ENCODE results near the gene KIF18A. TPM values are rescaled to one million over a fixed set of nuclear protein-coding genes. Genes with fewer than 3 reads are reported as not detected.

The KIF18A gene
- total RNA-seq, 1 donor from 2014 or later: 4.9 TPM

GRCh38 chr11:27977031-27977430 is 130.9 kb downstream of the KIF18A start:
- peaks cover 2% of the 10 kb centered on the region for H3K27me3 Mint-ChIP-seq (ENCODE audit: unreplicated experiment)
- no peaks in the 10 kb centered on the region for H3K36me3 Mint-ChIP-seq (ENCODE audit: low read depth, unreplicated experiment)
- no peak for DNase-seq (ENCODE audit: low spot score)
- no peak overlapping the region for H3K27ac Mint-ChIP-seq (ENCODE audit: unreplicated experiment)
- no peak overlapping the region for H3K4me3 Mint-ChIP-seq (ENCODE audit: unreplicated experiment)
- no peaks in the 10 kb centered on the region for H3K4me1 Mint-ChIP-seq (ENCODE audit: unreplicated experiment)
- no peak for TF ChIP-seq CTCF (IDR thresholded peaks at IDR 0.05; ENCODE audit: unreplicated experiment)
- no peaks in the 10 kb centered on the region for H3K9me3 Mint-ChIP-seq (ENCODE audit: unreplicated experiment)

GRCh38 chr11:27976262-27976661 is 131.7 kb downstream of the KIF18A start:
- Mint-ChIP-seq H3K4me3 (ENCODE audit: unreplicated experiment) (no peak overlapping the region), H3K27me3 (ENCODE audit: unreplicated experiment) (peaks cover 2% of the 10 kb centered on the region), H3K9me3 (ENCODE audit: unreplicated experiment) (no peaks in the 10 kb centered on the region), H3K4me1 (ENCODE audit: unreplicated experiment) (no peaks in the 10 kb centered on the region), H3K36me3 (ENCODE audit: low read depth, unreplicated experiment) (no peaks in the 10 kb centered on the region), H3K27ac (ENCODE audit: unreplicated experiment) (no peak overlapping the region)
- no peak for TF ChIP-seq CTCF (IDR thresholded peaks at IDR 0.05; ENCODE audit: unreplicated experiment)
- no peak for DNase-seq (ENCODE audit: low spot score)

DNA sequence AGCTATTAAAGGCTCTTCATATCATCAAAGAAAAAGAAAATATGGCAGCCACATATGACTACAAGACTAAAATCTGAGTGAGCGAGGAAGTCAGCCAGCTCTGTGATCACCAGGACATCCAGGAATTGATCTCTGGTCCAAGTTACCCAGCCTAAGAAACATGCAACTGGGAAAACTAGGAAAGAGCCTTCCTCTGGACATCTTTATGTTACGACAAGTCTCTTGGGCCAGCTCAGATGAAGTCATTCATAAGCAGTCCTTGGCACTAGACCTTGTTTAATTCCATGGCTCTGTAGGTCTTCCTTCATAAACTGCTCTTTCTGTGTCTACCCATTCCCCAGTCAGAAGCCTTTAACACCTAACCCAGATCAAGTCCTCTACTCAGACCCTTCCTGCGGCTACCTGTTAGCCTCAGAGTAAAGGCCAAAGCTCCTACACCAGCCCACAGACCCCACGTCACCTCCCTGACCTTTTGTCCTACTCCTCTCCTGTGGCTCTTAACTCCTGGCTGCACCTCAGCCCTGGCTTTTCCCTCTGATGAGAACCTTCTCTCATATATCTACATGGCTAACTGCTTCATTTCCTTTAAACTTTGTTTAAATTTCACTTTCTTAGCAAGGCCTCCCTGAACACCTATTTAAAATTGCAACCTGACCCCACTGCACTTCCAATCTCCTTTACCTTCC is 134.0 kb downstream of the KIF18A start:
- TF ChIP-seq CTCF (IDR thresholded peaks at IDR 0.05; ENCODE audit: unreplicated experiment): no peak
- Mint-ChIP-seq H3K27ac (ENCODE audit: unreplicated experiment) (no peak overlapping the region), H3K4me3 (ENCODE audit: unreplicated experiment) (no peak overlapping the region), H3K4me1 (ENCODE audit: unreplicated experiment) (no peaks in the 10 kb centered on the region), H3K9me3 (ENCODE audit: unreplicated experiment) (no peaks in the 10 kb centered on the region), H3K36me3 (ENCODE audit: low read depth, unreplicated experiment) (no peaks in the 10 kb centered on the region), H3K27me3 (ENCODE audit: unreplicated experiment) (no peaks in the 10 kb centered on the region)
- DNase-seq (ENCODE audit: low spot score): no peak

DNA sequence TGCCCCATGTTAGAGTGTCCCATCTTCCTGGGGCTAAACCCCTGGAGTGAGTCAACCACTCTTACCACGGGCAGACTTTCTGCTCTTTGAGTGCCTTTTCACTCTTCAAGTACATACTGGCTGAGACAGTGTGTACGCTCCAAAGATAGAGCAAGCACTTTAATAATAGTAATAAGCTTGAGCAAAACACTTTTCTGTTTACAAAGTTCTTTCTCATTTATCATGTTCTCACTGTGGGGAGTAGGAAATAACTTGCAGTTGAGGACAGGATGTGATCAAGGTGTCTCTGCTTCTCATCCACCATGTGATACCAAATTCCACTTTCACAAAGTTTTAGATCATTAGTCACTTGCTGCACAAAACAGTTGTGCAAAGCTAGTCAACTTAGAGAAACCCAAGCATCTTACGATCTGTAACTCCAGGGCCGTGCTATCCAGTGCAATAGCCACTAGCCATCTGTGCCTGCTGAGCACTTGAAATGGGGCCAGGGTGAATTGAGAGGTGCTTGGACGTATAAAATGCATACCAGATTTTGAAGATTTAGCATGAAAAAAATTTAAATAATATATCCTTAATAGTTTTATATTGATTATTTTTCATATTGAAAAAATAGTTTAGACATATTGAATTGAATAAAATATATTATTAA is 135.3 kb downstream of the KIF18A start:
- Mint-ChIP-seq H3K4me1 (ENCODE audit: unreplicated experiment) (no peaks in the 10 kb centered on the region), H3K9me3 (ENCODE audit: unreplicated experiment) (no peaks in the 10 kb centered on the region), H3K27ac (ENCODE audit: unreplicated experiment) (no peak overlapping the region), H3K4me3 (ENCODE audit: unreplicated experiment) (no peak overlapping the region), H3K27me3 (ENCODE audit: unreplicated experiment) (no peaks in the 10 kb centered on the region), H3K36me3 (ENCODE audit: low read depth, unreplicated experiment) (no peaks in the 10 kb centered on the region)
- no peak for TF ChIP-seq CTCF (IDR thresholded peaks at IDR 0.05; ENCODE audit: unreplicated experiment)
- DNase-seq (ENCODE audit: low spot score): no peak

DNA sequence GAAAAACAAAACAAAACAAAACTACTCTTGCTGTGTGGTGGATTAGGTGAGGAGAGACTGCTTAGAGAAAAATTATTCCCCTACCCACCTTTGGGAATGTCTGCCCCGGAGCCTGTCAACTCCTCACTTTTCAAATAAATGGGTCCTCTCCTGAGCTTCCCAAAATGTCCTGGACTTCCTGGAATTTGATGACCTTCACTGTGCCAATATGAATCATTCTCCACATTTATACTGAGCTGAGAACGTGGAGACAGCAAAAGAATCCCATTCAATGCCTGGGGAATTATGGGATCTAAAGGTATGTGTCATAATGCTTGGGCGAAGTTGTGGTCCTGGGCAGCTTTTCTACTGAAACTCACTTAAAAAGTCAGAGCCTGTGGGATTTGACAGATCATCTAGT is 136.8 kb downstream of the KIF18A start:
- Mint-ChIP-seq H3K4me3 (ENCODE audit: unreplicated experiment) (no peak overlapping the region), H3K9me3 (ENCODE audit: unreplicated experiment) (no peaks in the 10 kb centered on the region), H3K27me3 (ENCODE audit: unreplicated experiment) (no peaks in the 10 kb centered on the region), H3K36me3 (ENCODE audit: low read depth, unreplicated experiment) (no peaks in the 10 kb centered on the region), H3K4me1 (ENCODE audit: unreplicated experiment) (no peaks in the 10 kb centered on the region), H3K27ac (ENCODE audit: unreplicated experiment) (no peak overlapping the region)
- no peak for TF ChIP-seq CTCF (IDR thresholded peaks at IDR 0.05; ENCODE audit: unreplicated experiment)
- no peak for DNase-seq (ENCODE audit: low spot score)

Measured in endothelial cell (in vitro differentiated cells).